HL-60 (cell line): ENCODE results near the gene EDIL3.

ENCODE experiments used
- DNase-seq, 2 experiments: peaks; one replicate each; pipeline ENCODE4 v3.0.0-alpha.2; 2010 to 2020; ENCODE audit warnings: low read depth in 1 of 2, low spot score in 1 of 2
- H3K27ac ChIP-seq: fragments of 250-450 bp; sonication (Bioruptor Pico); replicated peaks from 2 replicates; pipeline ENCODE4 v1.5.1; 2020; ENCODE audit warnings: mild to moderate bottlenecking, moderate library complexity
- H3K27me3 ChIP-seq: fragments of 250-450 bp; sonication (Bioruptor Pico); 2 replicates; pipeline ENCODE4 v1.5.1; 2021; ENCODE audit warnings: mild to moderate bottlenecking, moderate library complexity; ENCODE audit not compliant: insufficient read depth, poor library complexity, severe bottlenecking
- H3K4me3 ChIP-seq: replicated peaks from 2 replicates; pipeline ENCODE4 v1.5.1; 2011; ENCODE audit warnings: mild to moderate bottlenecking, control low read depth, low read length; ENCODE audit not compliant: insufficient read depth
- GABPA ChIP-seq: IDR thresholded peaks from 2 replicates; pipeline ENCODE4 v1.6.1; 2012; ENCODE audit warnings: low read depth
- POLR2AphosphoS5 ChIP-seq: IDR thresholded peaks from 2 replicates; pipeline ENCODE4 v1.6.1; 2012; ENCODE audit warnings: low read depth
- SPI1 ChIP-seq: IDR thresholded peaks from 2 replicates; pipeline ENCODE4 v1.6.1; 2012; ENCODE audit warnings: low read depth, mild to moderate bottlenecking, borderline replicate concordance
- TF ChIP-seq, protein P1 (sequence below): IDR thresholded peaks from one replicate; pipeline ENCODE4 v1.5.1; 2011; ENCODE audit warnings: low read length, control low read depth, inconsistent platforms; ENCODE audit not compliant: insufficient read depth
- TF ChIP-seq, protein P2 (sequence below): IDR thresholded peaks from 2 replicates; pipeline ENCODE4 v1.6.1; 2012; ENCODE audit warnings: low read depth; ENCODE audit not compliant: insufficient replicate concordance

The EDIL3 gene

DNA sequence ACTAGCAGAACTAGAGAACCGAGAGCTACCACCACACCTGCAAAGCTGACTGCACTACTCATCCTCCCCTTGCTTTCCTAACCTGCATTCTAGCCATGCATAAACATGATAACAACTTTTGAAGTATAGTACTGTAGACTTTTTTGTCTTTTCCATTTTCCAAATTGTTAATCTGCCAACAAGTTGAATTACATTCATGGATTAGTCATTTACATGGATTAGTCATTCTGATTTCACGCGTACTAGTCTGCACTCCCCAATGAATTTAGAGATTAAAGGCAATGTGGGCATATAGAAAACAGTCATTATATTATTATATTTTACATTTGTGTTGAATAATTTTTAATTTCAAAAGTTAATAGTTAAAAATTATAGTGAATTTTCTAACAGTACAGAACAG, 81.4 kb downstream of the EDIL3 start:
- no peak for DNase-seq
- H3K4me3 ChIP-seq, result no peak overlapping the region
- TF ChIP-seq GABPA (no peak), SPI1 (no peak), POLR2AphosphoS5 (no peak)
- TF ChIP-seq, protein P1, sequence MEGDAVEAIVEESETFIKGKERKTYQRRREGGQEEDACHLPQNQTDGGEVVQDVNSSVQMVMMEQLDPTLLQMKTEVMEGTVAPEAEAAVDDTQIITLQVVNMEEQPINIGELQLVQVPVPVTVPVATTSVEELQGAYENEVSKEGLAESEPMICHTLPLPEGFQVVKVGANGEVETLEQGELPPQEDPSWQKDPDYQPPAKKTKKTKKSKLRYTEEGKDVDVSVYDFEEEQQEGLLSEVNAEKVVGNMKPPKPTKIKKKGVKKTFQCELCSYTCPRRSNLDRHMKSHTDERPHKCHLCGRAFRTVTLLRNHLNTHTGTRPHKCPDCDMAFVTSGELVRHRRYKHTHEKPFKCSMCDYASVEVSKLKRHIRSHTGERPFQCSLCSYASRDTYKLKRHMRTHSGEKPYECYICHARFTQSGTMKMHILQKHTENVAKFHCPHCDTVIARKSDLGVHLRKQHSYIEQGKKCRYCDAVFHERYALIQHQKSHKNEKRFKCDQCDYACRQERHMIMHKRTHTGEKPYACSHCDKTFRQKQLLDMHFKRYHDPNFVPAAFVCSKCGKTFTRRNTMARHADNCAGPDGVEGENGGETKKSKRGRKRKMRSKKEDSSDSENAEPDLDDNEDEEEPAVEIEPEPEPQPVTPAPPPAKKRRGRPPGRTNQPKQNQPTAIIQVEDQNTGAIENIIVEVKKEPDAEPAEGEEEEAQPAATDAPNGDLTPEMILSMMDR, result no peak
- TF ChIP-seq, protein P2, sequence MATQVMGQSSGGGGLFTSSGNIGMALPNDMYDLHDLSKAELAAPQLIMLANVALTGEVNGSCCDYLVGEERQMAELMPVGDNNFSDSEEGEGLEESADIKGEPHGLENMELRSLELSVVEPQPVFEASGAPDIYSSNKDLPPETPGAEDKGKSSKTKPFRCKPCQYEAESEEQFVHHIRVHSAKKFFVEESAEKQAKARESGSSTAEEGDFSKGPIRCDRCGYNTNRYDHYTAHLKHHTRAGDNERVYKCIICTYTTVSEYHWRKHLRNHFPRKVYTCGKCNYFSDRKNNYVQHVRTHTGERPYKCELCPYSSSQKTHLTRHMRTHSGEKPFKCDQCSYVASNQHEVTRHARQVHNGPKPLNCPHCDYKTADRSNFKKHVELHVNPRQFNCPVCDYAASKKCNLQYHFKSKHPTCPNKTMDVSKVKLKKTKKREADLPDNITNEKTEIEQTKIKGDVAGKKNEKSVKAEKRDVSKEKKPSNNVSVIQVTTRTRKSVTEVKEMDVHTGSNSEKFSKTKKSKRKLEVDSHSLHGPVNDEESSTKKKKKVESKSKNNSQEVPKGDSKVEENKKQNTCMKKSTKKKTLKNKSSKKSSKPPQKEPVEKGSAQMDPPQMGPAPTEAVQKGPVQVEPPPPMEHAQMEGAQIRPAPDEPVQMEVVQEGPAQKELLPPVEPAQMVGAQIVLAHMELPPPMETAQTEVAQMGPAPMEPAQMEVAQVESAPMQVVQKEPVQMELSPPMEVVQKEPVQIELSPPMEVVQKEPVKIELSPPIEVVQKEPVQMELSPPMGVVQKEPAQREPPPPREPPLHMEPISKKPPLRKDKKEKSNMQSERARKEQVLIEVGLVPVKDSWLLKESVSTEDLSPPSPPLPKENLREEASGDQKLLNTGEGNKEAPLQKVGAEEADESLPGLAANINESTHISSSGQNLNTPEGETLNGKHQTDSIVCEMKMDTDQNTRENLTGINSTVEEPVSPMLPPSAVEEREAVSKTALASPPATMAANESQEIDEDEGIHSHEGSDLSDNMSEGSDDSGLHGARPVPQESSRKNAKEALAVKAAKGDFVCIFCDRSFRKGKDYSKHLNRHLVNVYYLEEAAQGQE, result no peak
- H3K27me3 ChIP-seq, result no peaks in the 10 kb centered on the region
- no peak overlapping the region for H3K27ac ChIP-seq

GRCh38 chr5:84301535-84301934, 83.1 kb downstream of the EDIL3 start:
- no peak overlapping the region for H3K4me3 ChIP-seq
- no peak overlapping the region for H3K27ac ChIP-seq
- no peak for DNase-seq
- TF ChIP-seq, protein P2, result no peak
- TF ChIP-seq POLR2AphosphoS5 (no peak), SPI1 (no peak), GABPA (no peak)
- TF ChIP-seq, protein P1, result no peak
- no peaks in the 10 kb centered on the region for H3K27me3 ChIP-seq

- TF ChIP-seq, protein P1, result no peak
- no peak for TF ChIP-seq GABPA
- no peak for TF ChIP-seq POLR2AphosphoS5
- TF ChIP-seq, protein P2, result no peak
- no peak for TF ChIP-seq SPI1
- no peak overlapping the region for H3K27ac ChIP-seq
- no peak for DNase-seq
- no peak overlapping the region for H3K4me3 ChIP-seq
- H3K27me3 ChIP-seq, result no peaks in the 10 kb centered on the region
These were observed 84.7 kb downstream of the EDIL3 start for GRCh38 chr5:84299959-84300358.
